Stimulated activated CD4-positive, alpha-beta T cell treated with anti-CD3 and anti-CD28 coated beads, TNF-alpha, amount 100 ng/mL, for 48 hours (primary cell): ENCODE measurements around the gene DNAJC6.
"Not testable (repeated sequence)": the region's sequence is repeated elsewhere in the genome, so short reads cannot be mapped to it uniquely, and the experiment has no call there.

ENCODE experiments used
- DNase-seq, 3 donors: peaks; one replicate each; pipeline ENCODE4 v3.0.0-alpha.2; 2020; ENCODE audit warnings: low read depth in 3 of 3

DNAJC6 gene

DNA sequence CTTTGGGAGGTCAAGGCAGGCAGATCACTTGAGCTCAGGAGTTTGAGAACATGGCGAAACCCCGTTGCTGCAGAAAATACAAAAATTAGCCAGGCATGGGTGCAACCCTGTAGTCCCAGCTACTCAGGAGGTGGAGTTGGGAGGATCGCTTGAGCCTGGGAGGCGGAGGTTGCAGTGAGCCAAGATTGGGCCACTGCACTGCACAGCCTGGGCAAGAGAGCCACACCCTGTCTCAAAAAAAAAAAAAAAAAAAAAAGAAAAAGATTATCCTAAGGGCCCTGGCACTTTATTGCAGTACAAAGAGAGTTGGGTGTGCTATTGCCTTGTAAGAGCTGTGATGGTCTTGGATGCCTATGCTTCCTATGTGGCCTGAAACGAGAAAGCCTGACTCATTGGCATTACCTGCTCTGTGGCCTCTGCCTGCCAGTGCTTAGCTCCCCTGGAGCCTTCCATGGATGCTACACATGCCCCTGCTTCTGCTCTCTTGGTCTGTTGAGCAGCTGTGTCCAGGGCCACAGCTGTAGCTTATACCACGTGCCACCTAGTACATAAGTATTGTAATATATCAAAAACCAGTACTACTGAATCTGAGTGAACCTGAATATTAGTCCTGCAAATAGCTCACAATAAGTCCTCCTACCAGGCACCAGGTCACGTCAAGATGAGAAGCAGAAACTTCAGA is 45.8 kb downstream of the DNAJC6 start:
- DNase-seq, result no peak

DNA sequence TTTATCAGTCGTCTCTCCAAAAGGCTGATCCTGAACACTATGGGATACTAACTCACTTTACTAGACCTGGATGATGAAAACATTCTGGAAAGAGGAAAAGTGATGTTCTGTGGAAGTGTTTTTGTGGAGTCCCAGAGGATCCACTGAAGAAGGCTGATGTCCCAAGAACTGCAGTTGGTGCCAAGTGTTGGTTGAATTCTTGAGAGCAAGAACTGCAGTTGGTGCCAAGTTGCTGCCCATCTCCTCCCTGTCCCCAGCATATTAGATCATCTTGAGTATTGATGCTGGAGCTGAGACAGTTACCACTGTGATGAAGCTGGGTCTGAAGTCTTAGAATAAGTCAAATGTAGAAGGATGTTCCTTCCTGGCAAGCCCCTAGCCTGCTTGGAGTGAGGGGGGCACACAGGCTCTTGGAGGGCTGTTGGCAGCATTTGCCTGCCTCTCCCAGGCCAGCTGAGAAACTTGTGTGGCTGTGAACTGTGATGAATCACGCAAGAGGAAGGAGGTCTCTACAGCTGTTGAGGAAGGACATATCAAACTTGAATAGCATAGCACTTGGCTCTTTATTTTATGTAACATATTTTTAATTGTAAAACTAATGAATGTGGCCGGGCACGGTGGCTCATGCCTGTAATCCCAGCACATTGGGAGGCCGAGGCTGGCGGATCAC is 48.1 kb downstream of the DNAJC6 start:
- no peak for DNase-seq

DNA sequence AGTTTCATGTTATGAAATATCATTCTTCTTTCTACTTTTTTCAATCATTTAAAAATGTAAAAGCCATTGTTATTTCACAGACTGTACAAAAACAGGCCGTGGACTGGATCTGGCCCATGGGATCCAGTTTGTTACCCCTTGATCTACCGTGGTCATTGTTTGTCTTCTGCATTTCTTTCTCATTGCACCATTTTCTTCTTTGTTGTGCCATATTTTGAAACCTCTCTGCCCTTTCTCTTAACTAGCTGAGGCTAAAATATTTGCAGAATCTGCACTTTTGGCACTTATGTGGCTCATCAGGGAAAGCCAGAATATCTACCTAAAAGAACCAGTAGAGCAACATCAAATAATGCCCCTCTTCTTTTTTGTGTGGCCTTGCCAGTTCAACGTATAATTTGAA is 50.5 kb downstream of the DNAJC6 start:
- no peak for DNase-seq

DNA sequence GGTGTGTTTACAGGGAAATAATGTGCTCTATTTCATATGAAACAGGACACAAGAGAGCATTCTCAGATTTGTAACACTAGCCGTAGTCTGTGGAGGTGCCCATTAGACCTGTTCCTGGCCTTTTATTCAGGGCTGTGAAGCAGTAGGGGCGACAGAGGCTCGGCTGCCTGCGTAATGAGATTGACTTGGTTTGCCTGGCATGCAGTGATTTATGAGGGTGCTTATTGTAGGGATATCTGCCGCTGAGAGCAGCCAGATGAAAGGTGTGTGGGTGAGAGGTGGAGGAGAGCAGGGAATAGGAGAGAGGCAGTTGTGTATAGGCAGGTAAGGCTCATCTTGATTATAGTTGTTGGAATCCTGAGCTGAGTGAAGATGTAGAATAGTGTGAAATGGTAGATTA is 51.3 kb downstream of the DNAJC6 start:
- DNase-seq, result no peak

DNA sequence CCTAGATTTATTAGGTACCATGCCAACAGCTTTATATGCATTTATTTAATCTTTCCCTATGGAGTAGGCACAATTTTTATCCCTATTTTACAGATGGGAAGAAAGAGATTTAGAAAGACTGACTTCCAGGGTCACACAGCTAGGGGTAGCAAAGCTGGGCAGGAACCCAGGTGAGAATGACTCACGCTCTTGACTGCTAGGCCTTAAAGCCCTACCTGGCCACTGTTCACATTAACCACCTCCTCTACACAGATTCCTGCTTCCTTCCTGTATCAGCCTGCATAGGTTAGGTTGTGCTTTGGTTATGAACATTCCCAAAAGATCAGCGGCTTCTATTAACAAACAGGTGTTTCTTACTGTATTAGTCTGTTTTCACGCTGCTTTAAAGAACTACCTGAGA is 53.2 kb downstream of the DNAJC6 start:
- DNase-seq, result no peak

DNA sequence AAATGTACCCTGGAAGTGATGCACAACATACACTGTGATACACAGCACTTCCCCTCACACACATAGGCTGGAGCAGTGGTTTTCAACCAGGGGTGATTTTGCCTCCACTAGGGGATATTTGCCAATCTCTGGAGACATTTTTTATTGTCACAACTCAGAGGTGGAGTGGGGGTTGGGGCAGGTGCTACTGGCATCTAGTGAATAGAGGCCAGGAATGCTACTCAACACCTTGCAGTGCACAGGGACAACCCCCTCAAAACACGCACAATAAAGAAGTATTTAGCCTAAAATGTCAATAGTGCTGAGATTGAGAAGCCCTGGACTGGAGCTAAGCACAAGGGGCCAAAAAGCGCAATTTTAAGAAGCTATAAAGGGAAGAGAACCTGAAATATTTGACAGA is 54.1 kb downstream of the DNAJC6 start:
- no peak for DNase-seq

DNA sequence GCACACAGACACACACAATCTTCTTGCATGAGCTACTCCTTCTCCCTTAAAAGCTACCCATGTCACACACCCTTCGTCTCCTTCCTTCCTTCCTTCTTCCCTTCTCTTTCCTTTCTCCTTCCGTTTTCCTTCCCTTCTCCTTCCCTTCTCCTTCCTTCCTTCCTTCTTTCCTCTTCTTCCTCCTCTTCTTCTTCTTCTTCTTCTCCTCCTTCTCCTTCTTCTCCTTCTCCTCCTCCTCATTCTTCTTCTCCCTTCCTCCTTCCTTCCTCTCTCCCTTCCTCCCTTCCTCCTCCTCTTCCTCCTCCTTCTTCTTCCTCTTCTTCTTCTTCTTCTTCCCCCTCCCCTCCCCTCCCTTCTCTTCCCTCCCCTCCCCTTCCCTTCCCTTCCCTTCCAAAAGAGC is 59.1 kb downstream of the DNAJC6 start:
- no peak for DNase-seq

DNA sequence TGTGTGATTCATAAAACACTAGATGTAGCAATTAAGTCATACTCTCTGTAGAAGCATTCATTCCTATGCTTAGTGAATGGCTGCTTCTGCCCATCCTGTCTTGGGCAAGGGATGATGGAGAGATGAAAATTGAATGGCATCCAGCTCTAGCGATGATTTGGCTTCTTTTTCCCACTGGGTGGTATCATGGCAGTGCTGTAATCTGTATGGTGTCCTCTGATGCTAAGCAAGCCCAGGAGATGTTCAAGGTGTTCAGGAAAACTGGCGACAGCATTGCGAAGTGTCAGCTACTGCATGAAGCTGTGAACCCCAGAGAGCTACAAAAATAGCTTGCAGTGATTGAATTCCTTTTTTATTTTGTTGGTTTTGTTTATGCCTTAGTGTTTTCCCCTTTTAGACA is 62.2 kb downstream of the DNAJC6 start:
- no peak for DNase-seq

DNA sequence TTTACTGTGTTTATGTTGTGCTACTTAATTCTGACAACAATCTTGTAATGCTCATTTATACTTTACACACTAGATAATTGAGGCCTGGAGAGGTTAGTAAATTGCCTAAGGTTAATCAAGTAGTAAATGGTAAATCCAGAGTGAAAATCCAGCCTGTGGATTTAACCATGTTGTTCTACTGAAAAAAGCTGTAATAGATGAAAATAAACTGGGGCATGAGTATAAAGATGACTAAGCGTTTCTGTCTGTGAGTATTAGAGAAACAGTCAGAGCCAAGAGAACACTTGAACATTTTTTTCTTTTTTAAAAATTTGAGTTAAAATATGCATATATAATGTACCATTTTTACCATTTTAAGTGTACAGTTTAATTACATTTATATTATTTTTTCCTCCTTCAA is 63.2 kb downstream of the DNAJC6 start:
- no peak for DNase-seq

DNA sequence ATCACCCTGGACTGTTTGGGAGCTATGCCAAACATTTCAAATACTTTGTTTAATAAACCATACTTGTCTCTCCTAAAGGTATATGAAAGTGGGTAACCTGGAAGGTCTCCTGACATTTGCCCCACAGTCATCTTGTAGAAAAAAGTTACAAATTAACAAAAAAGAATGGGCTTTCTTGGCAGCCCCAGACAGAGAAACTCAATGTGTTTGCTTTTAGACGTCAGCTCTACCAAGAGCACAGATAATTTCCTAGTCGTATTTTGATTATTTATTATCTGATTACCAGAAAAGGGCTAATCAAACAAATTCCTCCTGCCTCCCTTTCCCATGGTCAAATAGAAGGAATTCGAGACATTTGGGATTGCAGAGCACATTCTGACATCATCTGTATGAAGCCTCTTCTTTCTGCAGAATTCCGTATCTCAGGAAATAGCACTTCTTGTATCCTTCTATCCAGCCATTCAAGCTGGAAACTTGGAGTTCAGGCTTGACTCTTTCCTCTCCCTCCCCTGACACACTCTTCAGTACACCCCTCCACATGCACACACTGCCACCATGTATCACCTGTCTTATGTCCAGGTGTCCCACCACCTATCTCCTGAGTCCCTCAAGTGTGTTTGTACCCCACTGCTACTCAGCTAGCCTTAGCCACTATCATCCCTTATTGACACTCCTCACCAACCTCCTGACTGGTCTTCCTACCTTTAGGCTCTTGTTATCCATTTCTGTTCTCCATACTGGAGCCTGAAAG is 68.3 kb downstream of the DNAJC6 start:
- DNase-seq, result no peak

DNA sequence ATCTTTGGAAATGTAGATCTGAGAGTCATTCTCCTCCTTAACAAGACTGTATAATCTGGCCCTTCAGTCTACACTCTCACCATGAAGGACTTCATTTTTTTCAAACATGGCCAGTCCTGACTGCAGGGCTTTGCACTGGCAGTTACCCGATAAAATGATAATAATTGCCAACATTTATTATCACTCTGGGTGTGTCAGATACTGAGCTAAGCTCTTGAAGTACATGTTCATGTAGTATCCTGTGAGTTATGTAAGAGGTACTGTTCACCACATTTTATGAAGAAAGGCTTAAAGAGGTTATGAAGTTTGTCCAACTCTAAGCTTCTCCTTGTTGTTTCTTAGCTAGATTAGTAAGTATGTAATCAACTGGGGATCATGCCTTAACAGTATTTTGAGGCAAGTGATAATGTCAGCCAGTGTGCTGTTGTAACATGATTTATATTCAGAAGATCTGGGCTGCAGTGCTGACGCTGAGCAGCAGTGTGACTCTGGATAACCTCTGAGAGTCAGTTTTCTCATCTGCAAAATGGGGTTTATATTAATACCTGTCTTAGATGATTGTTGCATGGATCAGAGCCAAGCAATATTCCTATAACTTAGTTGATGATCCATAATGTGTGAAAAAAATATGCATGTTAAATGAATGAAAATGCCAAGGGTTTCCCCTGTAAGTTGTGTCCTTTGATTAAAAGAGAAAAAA is 69.1 kb downstream of the DNAJC6 start:
- DNase-seq, result no peak

DNA sequence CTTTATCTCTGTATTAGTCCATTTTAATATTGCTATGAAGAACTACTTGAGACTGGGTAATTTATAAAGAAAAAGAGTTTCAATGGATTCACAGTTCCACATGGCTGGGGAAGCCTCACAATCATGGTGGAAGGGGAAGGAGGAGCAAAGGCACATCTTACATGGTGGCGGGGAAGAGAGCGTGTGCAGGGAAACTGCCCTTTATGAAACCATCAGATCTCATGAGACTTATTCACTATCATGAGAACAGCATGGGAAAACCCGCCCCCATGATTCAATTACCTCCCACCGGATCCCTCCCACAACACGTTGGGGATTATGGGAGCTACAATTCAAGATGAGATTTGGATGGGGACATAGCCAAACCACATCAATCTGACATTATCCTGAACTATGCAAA is 75.1 kb downstream of the DNAJC6 start:
- DNase-seq, result not testable (repeated sequence)

DNA sequence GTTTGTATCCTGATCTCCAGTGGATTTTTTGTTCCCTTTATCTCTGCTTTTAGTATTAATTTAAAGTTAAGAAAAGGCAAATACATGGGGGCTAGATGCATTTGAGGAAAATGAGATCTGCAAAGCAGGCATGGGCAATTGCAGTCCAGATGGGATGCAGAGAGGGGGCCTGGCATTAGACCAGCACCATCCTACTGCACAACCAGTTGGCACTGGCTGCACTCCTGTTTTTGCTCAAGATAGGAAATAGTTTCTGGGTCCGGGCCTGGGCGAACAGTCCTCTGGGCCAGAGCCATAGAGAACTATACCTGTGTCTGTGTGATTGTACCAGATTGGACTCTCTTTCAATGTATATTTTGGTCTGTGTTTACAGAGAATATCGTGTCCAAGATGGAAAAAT is 77.1 kb downstream of the DNAJC6 start:
- DNase-seq, result no peak

DNA sequence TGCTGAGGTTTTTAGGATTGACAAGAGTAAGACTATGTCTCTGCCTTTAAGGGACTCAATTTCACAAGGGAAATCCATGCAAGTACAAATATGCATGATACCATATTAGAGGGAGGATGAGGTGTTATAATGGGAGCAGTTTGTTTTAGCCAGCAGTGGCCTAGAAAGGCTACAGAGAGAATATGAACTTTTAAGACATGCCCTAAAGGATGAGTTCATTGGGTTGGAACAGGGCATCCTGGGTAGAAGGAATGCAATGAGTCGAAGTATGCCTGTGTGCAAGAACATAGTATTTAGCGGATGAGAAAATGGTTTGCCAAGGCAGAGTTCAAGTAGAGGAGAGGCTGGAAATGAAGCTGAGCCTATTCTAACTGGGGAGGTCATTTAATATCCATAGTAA is 78.5 kb downstream of the DNAJC6 start:
- no peak for DNase-seq

DNA sequence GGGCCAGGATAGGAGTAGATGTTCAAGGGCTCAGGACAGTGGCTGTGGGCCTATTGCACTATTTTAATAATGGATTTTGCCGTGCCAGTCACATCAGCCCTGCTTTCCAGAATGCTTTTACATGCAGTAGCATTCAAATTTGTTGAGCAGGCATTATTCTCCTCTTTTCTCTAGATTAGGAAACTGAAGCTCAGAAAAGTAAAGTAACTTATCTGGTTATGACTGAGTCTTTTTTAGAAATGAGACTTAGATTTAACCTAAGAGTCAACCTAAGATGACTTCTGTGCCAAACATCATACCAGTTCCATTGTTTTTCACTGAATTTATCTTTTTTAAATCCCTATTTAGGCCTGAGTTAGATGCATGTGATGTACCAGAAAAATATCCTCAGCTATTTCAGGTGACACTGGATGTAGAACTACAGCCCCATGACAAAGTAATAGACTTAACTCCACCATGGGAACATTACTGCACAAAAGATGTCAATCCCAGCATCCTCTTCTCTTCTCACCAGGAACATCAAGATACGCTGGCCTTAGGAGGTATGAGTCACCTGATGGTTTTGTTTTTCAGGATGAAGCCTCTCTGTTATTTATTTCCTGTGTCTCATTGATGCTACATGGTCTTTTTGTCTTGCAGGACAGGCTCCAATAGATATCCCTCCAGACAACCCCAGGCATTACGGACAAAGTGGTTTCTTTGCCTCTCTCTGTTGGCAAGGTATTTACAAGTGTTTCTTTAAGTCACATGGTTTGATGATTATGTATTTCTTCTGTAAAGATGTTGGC is 79.8 kb downstream of the DNAJC6 start:
- DNase-seq, result no peak

DNA sequence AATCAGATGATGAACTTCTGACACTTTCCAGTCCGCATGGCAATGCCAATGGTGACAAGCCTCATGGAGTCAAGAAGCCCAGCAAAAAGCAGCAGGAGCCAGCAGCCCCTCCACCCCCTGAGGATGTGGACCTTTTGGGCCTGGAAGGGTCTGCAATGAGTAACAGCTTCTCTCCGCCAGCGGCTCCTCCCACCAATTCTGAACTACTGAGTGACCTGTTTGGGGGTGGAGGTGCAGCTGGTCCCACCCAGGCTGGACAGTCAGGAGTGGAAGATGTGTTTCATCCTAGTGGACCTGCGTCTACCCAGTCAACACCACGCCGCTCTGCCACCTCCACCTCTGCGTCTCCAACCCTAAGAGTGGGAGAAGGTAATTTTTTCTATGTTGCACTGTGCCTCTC is 83.2 kb downstream of the DNAJC6 start:
- DNase-seq, result no peak

DNA sequence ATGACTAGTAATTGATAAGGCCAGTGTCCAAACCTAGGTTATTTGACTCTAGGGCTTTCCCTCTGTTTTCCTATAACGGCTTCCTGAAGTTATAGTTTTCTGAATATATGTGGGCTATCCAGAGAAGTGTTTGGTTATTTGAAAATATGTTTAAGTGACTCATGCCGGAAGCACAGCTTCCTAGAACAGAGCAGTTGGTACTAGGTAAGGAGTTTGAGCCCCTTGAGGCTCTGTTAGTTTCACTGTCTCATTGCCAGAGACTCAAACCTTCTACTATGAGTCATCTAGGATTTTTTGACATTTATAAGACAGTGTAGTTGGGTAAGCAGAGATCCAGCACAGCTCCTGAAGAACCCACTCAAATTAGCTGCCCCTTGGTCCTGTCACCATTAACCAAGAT is 84.0 kb downstream of the DNAJC6 start:
- DNase-seq, result no peak

DNA sequence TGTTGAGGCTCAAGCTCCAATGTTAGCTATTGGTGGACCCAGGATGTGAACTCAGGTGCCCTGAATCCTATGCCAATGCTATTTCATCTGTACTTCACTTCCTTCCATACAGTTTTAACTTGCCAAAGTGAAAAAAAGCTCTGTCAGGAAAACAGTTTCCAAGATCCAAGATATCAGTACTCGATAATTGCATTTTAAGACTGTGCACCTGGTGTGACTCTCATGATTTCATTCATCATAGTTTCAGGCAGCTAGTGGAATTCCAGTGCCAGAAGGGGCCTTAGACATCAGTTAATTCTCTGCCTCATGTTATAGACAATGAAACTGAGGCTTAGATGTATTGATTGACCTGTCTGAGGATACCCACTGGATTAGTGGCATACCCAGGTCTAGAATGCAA is 84.6 kb downstream of the DNAJC6 start:
- DNase-seq, result no peak

DNA sequence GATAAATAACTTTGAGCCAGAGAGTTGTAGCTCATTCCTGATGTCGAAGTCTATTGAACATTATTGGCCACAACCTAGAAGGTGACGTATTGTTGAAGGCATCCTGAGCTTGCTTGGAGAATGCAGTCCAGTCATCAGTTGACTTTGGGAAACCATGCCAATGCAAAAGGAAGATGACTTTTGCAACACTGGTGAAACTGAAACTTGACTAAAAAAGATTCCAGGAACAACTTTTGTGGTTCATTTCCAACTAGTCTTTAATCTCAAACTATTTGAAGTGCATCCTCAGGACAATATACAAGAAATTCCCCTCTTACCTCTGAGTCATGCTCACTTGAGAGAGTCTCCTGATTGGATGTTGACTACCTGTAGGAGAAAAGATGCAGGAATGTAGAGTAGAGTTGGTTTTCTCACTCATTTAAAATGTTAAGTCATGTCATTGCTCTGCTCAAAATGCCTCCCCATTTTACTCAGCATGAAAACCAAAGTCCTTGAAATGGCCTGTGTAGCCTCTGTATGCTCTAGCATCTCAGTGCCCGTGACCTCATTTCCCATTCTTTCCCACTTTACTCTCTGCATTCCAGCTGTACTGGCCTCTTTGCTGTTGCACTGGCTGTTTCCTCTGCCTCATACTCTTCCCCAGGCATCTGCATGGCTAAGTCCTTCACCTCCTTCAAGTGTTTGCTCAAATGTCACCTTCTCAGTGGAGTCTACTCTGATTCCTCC is 86.7 kb downstream of the DNAJC6 start:
- no peak for DNase-seq

DNA sequence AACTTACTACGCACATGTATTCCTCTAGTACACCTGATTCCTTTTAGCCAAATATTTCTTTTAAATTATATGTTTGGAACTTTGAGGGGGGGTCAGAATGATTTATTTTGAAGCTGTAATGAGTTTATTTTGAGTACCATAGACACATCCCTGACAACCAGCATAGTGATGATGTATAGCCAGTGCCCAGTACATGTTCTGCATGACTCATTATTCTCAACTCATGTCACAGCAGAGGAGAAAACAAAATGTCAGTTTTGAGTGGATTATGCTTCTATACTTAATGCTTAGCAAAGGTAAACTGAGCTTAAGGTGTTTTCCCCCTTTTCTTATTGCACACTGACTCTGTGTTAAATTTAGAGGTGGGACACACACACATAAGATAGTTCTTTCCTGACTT is 88.7 kb downstream of the DNAJC6 start:
- no peak for DNase-seq

DNA sequence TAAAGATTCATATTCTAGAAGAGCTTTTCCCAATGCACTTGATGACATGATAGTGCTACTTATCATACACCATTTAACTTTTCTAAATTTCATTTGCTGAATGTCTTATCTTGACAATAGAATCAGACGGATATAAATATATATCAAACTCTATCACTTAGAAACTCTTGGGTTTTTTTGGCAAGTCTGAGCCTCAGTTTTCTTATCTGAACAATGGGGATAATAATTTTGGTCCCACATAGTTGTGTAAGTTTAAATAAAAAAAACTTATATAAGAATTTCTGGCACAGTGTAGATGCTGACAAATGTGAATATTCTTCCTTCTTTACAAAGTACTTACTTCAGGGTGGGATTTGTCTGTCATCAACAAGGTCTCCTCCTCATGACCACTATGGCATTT is 89.7 kb downstream of the DNAJC6 start:
- DNase-seq, result no peak
